ENCODE measurements around the gene GJD2.

DNA sequence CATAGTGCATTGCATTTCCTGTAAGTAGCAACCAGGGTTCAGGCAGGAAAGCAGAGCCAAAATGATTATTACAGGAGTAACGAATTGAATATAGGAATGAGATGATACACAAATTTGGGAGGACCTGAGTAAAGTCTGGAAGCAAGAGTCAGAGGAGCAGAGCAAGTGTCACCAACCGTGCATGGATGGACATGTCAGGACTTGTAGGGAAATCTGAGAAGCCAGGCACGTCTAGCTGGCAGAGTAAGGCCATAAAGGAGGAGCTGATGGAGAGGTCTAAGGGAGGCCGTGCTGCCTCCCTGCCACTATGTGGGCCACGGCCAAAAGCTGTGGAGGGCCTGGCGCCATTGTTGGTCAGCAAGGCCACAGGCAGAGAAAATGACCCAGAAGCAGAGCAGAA is 22.4 kb downstream of the GJD2 start:
- TF ChIP-seq, protein P1, sequence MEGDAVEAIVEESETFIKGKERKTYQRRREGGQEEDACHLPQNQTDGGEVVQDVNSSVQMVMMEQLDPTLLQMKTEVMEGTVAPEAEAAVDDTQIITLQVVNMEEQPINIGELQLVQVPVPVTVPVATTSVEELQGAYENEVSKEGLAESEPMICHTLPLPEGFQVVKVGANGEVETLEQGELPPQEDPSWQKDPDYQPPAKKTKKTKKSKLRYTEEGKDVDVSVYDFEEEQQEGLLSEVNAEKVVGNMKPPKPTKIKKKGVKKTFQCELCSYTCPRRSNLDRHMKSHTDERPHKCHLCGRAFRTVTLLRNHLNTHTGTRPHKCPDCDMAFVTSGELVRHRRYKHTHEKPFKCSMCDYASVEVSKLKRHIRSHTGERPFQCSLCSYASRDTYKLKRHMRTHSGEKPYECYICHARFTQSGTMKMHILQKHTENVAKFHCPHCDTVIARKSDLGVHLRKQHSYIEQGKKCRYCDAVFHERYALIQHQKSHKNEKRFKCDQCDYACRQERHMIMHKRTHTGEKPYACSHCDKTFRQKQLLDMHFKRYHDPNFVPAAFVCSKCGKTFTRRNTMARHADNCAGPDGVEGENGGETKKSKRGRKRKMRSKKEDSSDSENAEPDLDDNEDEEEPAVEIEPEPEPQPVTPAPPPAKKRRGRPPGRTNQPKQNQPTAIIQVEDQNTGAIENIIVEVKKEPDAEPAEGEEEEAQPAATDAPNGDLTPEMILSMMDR (IDR thresholded peaks at IDR 0.05; ENCODE audit: low read depth, low read length, missing input control), result no peak
- no peak for TF ChIP-seq TAF1 (conservative IDR thresholded peaks at IDR 0.05)
